ENCODE data around the gene IGFBP7. TPM values are rescaled to one million over a fixed set of nuclear protein-coding genes. Genes with fewer than 3 reads are reported as not detected.
"Not testable (repeated sequence)": the region's sequence is repeated elsewhere in the genome, so short reads cannot be mapped to it uniquely, and the experiment has no call there.

The IGFBP7 gene
- total RNA-seq, 1 donor from 2014 or later, result 6,655 TPM

- H3K27ac ChIP-seq, result peak overlapping the region; percentile 85
- peaks cover 13 to 71% of the 10 kb centered on the region in 2 donors for H3K4me1 ChIP-seq
- intact Hi-C loops (cut with DNase I), result no loop called here
- H3K4me3 ChIP-seq, result no peak overlapping the region
- no peak for TF ChIP-seq CTCF (IDR thresholded peaks at IDR 0.05)
- H3K9me3 ChIP-seq, result no peaks in the 10 kb centered on the region
- H3K27me3 ChIP-seq, result no peaks in the 10 kb centered on the region
- H3K36me3 ChIP-seq, result peaks cover 0 to 4% of the 10 kb centered on the region in 2 donors
- DNase-seq (ENCODE audit: low spot score in 2 of 2), result no peak
Observed at GRCh38 chr4:57048590-57049304, 61.4 kb downstream of the IGFBP7 start.

- Histone ChIP-seq H3K27ac (peak overlapping the region; percentile 85), H3K4me1 (peaks cover 8 to 76% of the 10 kb centered on the region in 2 donors)
- intact Hi-C loops (cut with DNase I); H3K36me3 ChIP-seq; H3K4me3 ChIP-seq; H3K27me3 ChIP-seq; H3K9me3 ChIP-seq; DNase-seq (ENCODE audit: low spot score in 2 of 2): not testable (repeated sequence)
Observed at GRCh38 chr4:57047046-57047445, 63.1 kb downstream of the IGFBP7 start.

- H3K36me3 ChIP-seq, result peaks cover 0 to 8% of the 10 kb centered on the region in 2 donors
- H3K27ac ChIP-seq, result peak overlapping the region; percentile 85
- TF ChIP-seq CTCF (IDR thresholded peaks at IDR 0.05), result no peak
- no peaks in the 10 kb centered on the region for H3K9me3 ChIP-seq
- peaks cover 8 to 80% of the 10 kb centered on the region in 2 donors for H3K4me1 ChIP-seq
- no peak for DNase-seq (ENCODE audit: low spot score in 2 of 2)
- H3K4me3 ChIP-seq, result no peak overlapping the region
- intact Hi-C loops (cut with DNase I), result loop anchor here (5.0 kb wide), 1 partner anchor 367 kb away; no protein-coding TSS in a partner anchor
- H3K27me3 ChIP-seq, result no peaks in the 10 kb centered on the region
Observed at GRCh38 chr4:57044996-57045395, 65.2 kb downstream of the IGFBP7 start.

GRCh38 chr4:57044279-57044678 is 65.9 kb downstream of the IGFBP7 start:
- H3K4me1 ChIP-seq, result peaks cover 8 to 77% of the 10 kb centered on the region in 2 donors

GRCh38 chr4:57043347-57044251 is 66.6 kb downstream of the IGFBP7 start:
- Histone ChIP-seq H3K9me3 (no peaks in the 10 kb centered on the region), H3K4me1 (peaks cover 5 to 71% of the 10 kb centered on the region in 2 donors), H3K27me3 (no peaks in the 10 kb centered on the region), H3K27ac (peak overlapping the region; percentile 85), H3K36me3 (peaks cover 0 to 10% of the 10 kb centered on the region in 2 donors), H3K4me3 (peak overlapping the region in 1 of 2 donors; percentile 38)
- intact Hi-C loops (cut with DNase I), result loop anchor here (2.0 to 5.0 kb wide), 2 partner anchors 37 to 369 kb away; no protein-coding TSS in a partner anchor
- no peak for TF ChIP-seq CTCF (IDR thresholded peaks at IDR 0.05)
- DNase-seq (ENCODE audit: low spot score in 2 of 2), result no peak

More at GRCh38 chr4:57044279-57044678, 65.9 kb downstream of the IGFBP7 start:
- DNase-seq (ENCODE audit: low spot score in 2 of 2), result no peak
- Histone ChIP-seq H3K9me3 (no peaks in the 10 kb centered on the region), H3K27ac (peak overlapping the region; percentile 85), H3K27me3 (no peaks in the 10 kb centered on the region), H3K4me3 (peak overlapping the region in 1 of 2 donors; percentile 38), H3K36me3 (peaks cover 0 to 10% of the 10 kb centered on the region in 2 donors)
- no peak for TF ChIP-seq CTCF (IDR thresholded peaks at IDR 0.05)
- intact Hi-C loops (cut with DNase I), result loop anchor here (5.0 kb wide), 1 partner anchor 368 kb away; no protein-coding TSS in a partner anchor
